NCI-H1417 (cell line): ENCODE data around the gene C6.

ENCODE experiments used
- DNase-seq, 3 experiments: peaks; one replicate each; lab custom pipeline; 2025; lab: John Stamatoyannopoulos, UW

C6 gene

GRCh38 chr5:41120600-41120999 lies 92.7 kb downstream of the C6 start:
- no peak for DNase-seq

GRCh38 chr5:41118177-41118576 lies 95.2 kb downstream of the C6 start:
- no peak for DNase-seq

GRCh38 chr5:41115281-41115680 lies 98.1 kb downstream of the C6 start:
- no peak for DNase-seq

DNA sequence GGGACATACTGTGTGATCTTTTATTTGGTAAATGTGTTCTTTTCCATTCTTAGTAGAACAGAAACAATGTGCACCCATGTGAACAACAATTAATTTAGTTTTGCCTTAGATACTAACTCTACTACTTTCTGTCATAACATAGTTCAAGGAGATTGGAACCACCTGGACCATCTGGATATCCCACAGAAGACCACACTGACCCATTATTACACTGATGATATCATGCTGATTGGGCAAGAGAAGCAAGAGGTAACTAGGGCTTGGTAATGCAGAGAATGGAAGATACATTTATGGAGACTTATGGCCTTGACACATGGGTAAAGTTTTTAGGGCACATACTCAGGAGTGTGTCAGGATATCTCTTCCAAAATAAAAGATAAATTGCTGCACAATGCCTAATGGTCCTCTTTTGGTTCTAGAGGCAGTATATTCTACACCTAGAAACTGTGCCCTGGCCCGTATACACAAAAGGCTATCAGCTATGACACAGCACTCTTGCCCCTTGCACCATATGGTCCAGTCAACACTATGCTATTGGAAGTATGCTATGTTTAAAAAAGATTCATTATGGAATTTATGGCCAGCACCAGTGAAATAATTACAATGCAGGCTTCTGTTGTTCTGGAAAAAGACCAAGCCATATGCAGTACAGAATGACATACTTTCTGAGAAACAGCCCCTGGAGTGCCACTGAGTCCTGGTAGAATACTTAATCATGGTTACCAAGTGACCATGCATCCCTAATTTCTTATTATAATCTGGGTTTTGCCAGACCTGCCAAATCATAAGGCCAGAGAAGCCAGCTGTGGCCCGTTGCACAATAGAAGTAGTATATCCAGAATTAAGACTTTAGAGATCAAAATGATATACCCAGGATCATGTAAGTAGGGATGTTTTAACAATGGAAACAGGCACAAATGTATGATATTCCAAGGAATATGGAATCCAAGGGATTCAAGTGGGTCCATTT lies 100.6 kb downstream of the C6 start:
- no peak for DNase-seq

- DNase-seq: no peak
Measured at GRCh38 chr5:41109186-41109585, 104.1 kb downstream of the C6 start.

GRCh38 chr5:41102341-41102740 lies 111.0 kb downstream of the C6 start:
- no peak for DNase-seq

DNA sequence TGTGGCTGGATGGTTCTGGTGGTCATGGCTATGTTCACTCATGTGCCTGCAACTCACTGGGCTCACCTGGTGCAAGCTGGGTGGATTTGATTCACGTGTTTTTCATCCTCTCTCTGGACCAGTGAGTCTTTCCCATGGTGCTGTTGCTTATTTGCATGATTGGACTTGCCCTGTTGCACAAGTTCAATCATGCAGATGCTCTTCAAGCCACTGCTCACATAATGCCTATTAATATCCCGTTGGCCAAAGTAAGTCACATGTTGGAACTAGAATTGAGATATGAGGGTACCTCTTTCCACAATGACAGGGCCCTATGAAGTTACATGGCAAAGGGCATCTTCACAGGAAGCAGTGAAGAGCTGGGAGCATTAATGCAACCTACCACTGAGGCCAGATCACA lies 115.7 kb downstream of the C6 start:
- peak in 1 of 3 experiments; percentile 8 for DNase-seq

- DNase-seq: no peak
Measured at GRCh38 chr5:41095324-41096101, 117.8 kb downstream of the C6 start.

DNA sequence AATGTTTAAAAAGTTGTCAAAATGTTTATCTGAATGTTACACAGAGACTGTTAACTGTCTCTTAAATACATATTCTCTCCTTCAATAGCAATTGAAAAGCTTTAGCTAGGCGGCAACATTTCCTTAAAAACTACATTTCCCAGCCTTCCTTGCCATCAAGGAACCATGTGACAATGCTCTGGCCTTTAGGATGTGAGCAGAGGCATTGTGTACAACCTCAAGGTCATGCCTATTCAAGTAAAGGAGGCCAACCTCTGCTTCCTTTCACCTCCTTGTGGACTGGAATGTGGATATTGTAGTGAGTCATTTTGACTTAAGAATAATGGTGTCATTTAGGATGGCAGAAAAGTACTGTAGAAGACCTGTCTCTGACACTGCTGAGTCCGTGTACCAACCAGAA lies 118.5 kb downstream of the C6 start:
- no peak for DNase-seq

GRCh38 chr5:41093803-41094202 lies 119.5 kb downstream of the C6 start:
- DNase-seq: no peak
